GM23338 (cell line): ENCODE data around the gene ONECUT1.

Source experiments
- CTCF ChIP-seq, 2 experiments: fragments of 200-600 bp in 1 of 2; sonication (generic) in 1 of 2; conservative IDR thresholded peaks; 2 replicates each; pipeline versions ENCODE4 v1.5.1 to v1.6.1; 2016 to 2017; ENCODE audit warnings: antibody characterized with exemption in 2 of 2, low read depth in 2 of 2, mild to moderate bottlenecking in 2 of 2, moderate library complexity in 1 of 2
- NANOG ChIP-seq: IDR thresholded peaks from 2 replicates; pipeline ENCODE4 v1.6.1; 2016; ENCODE audit warnings: antibody characterized with exemption, borderline replicate concordance
- REST ChIP-seq: IDR thresholded peaks from one replicate; pipeline ENCODE4 v1.6.1; 2018; ENCODE audit warnings: antibody characterized with exemption; ENCODE audit not compliant: unreplicated experiment
- STAT1 ChIP-seq: IDR thresholded peaks from one replicate; pipeline ENCODE4 v1.6.1; 2016; ENCODE audit warnings: antibody characterized with exemption; ENCODE audit not compliant: unreplicated experiment

- no peak for TF ChIP-seq CTCF (conservative IDR thresholded peaks at IDR 0.05; ENCODE audit: low read depth in 2 of 2)
- no peak for TF ChIP-seq NANOG
- TF ChIP-seq REST, result no peak
- no peak for TF ChIP-seq STAT1
Measured at GRCh38 chr15:52796228-52796521, 6.0 kb upstream of the ONECUT1 start.
